Measurements from ENCODE around the gene CHCHD5. TPM values are rescaled to one million over a fixed set of nuclear protein-coding genes. Genes with fewer than 3 reads are reported as not detected.

The CHCHD5 gene, protein sequence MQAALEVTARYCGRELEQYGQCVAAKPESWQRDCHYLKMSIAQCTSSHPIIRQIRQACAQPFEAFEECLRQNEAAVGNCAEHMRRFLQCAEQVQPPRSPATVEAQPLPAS
- total RNA-seq (2022; extraction: Qiagen RNA extraction; ENCODE audit: low read depth) = 59.0 to 74.0 TPM (median 60.3 TPM) in 5 replicates

DNA sequence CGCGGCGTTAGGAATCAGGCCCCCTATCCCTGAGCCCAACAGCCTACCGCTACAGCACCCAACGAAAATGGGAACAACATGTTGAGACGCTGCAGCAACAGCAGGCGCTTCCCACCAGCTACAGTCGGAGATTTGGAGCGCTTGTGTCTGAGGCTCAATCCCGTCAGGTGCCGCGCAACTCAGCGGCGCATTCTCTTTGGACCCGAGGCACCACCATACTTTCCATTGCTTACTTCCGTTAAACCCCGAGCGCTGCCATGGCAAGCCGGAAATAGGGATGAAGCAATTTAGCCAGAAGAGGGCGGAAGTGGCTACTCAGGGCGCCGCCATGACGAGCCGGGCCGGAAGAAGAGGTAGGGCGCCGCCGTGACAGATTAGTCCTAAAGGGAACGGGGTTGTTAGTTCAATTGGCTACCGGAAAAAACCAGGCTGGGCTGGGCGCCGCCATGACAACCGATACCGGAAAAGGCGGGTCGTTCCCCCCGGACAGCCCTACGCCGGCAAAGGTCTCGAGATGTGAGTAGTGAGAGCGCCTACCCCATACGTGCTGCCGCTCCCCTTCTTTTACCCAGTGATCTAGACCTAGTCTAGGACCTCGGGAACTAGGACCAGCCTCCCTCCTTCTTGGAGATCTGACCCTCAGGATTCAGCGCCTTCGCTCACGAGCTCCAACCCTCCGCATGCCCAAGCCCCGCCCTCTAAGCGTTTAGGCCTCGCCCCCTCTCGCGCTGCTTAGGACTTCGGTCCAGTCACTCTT, at the start of gene CHCHD5:
Gene CHCHD5 (plus strand): TSS at position 476 of the 757 bp plus-strand sequence. CDS start 39 bp downstream, at position 515.

DNA sequence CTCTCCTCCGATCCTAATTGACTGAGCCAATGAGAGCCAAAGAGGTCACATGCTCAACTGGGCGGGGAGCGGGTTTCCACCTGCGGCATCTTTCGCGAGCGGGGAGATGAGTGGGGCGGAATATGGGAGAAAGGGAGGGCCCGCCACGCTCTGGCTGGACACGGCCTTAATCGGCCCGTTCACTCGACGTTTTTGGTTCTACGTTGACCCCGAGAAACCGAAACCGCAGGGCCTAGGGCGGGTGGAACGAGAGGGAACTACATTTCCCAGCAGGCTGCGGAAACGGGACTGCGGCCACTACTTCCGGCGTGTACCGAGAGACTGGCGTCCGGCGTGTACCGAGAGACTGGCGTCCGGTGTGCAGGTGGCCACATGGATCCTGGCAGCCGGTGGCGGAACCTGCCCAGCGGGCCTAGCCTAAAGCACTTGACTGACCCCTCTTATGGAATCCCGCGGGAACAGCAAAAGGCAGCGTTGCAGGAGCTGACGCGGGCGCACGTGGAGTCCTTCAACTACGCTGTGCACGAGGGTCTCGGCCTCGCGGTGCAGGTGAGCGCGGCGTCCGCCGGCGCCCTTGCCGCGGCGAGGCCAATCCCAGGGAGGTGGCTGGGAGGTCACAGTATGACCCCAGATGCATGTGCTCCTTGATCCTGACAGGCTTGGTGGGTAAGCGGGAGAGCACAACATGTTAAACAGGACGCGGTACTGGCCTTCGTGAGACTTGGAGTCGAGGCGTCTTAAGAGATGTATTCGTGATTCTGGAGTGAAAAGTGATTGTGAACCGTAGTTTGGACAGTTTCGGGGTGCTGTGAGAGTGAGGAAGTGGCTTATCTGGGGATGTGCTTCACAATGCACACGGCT, 42.1 kb upstream of the CHCHD5 start, which contains the start of gene POLR1B:
Gene POLR1B (plus strand): TSS at position 343 of the 861 bp plus-strand sequence. CDS start 30 bp downstream, at position 373.

Other genes with a start within 250 kb of the CHCHD5 start
- gene RGPD8, start 151.0 kb upstream of the CHCHD5 start, total RNA-seq (2022; extraction: Qiagen RNA extraction; ENCODE audit: low read depth) = 2.2 to 4.6 TPM (median 3.4 TPM) in 5 replicates
- gene TTL, start 102.5 kb upstream of the CHCHD5 start, total RNA-seq (2022; extraction: Qiagen RNA extraction; ENCODE audit: low read depth) = 34.6 to 41.6 TPM (median 36.3 TPM) in 5 replicates
- gene POLR1B, start 42.1 kb upstream of the CHCHD5 start, total RNA-seq (2022; extraction: Qiagen RNA extraction; ENCODE audit: low read depth) = 23.4 to 27.8 TPM (median 24.4 TPM) in 5 replicates
- 121 to 142 TPM (median 131 TPM) in 5 replicates for gene SLC20A1, start 61.3 kb downstream of the CHCHD5 start, total RNA-seq (2022; extraction: Qiagen RNA extraction; ENCODE audit: low read depth)
- gene NT5DC4, start 136.4 kb downstream of the CHCHD5 start, total RNA-seq (2022; extraction: Qiagen RNA extraction; ENCODE audit: low read depth) = 0.49 TPM in 1 of 5 replicates, not detected in the others
- gene CKAP2L, start 180.0 kb downstream of the CHCHD5 start, total RNA-seq (2022; extraction: Qiagen RNA extraction; ENCODE audit: low read depth) = 11.5 to 19.6 TPM (median 13.8 TPM) in 5 replicates
- 0.12 to 0.16 TPM (median 0.14 TPM) in 4 of 5 replicates, not detected in the other for gene IL1A, start 199.9 kb downstream of the CHCHD5 start, total RNA-seq (2022; extraction: Qiagen RNA extraction; ENCODE audit: low read depth)